NT2/D1 (cell line): ENCODE results near the gene SH3PXD2B.

ENCODE experiments used
- YY1 ChIP-seq: IDR thresholded peaks from 2 replicates; pipeline ENCODE4 v1.6.1; 2011; ENCODE audit not compliant: insufficient read length, insufficient read depth
- ZNF274 ChIP-seq: IDR thresholded peaks from 2 replicates; pipeline ENCODE4 v1.6.1; 2011; ENCODE audit warnings: mild to moderate bottlenecking, low read depth, low read length

DNA sequence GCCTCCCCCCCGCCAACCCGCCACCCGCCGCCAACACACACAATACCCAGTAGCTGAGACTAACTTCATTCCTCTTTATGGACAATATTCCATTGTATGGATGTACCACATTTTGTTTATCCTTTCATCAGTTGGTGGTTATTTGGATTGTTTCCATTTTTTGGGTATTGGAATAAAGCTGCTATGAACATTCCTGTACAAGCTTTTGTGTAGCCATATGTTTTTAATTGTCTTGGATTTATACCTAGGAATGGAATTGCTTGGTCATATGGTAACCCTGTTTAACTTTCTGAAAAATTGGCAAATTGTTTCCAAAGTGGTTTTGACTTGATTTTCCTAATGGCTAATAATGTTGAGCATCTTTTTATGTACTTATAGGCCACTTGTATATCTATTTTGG, 165.9 kb downstream of the SH3PXD2B start:
- TF ChIP-seq YY1: no peak
- TF ChIP-seq ZNF274: no peak
